Stimulated activated CD4-positive, alpha-beta T cell treated with anti-CD3 and anti-CD28 coated beads, Interleukin-15, amount 100 ng/mL, for 1 hour (primary cell): ENCODE results near the gene NUB1.

Source experiments
- DNase-seq, 2 donors: peaks; one replicate each; pipeline ENCODE4 v3.0.0-alpha.2; 2020; ENCODE audit warnings: low read depth in 1 of 2, low spot score in 1 of 2

Gene NUB1

DNA sequence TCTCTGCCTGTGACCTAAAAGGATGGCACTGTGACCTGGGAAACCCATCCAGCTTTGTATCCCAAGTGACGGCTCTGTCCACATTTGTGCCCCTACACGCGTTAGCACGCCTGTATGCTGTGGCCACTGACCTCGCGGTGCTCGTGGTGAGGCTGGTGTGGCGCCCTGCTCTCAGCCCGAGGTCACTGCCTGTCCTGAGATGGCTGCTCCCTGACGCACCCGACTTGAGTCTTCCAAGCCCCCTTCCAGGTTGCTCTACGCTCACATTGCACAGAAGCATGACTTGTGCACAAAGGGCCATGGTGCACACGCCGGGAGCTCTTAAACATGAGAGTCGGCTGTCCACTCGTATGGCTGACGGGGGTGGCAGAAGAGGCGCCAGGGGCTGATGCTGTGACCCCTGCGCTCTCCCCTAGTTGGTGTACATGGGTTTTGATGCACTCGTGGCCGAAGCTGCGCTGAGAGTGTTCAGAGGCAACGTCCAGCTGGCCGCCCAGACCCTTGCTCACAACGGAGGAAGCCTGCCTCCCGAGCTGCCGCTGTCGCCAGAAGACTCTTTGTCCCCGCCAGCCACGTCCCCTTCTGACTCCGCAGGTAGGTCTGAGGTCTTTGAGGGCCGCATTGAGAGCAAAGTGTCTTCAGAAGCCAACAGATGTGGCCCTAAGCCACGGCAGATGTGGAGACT, 34.7 kb downstream of the NUB1 start:
- no peak for DNase-seq

GRCh38 chr7:151377406-151377805, 35.8 kb downstream of the NUB1 start:
- no peak for DNase-seq

DNA sequence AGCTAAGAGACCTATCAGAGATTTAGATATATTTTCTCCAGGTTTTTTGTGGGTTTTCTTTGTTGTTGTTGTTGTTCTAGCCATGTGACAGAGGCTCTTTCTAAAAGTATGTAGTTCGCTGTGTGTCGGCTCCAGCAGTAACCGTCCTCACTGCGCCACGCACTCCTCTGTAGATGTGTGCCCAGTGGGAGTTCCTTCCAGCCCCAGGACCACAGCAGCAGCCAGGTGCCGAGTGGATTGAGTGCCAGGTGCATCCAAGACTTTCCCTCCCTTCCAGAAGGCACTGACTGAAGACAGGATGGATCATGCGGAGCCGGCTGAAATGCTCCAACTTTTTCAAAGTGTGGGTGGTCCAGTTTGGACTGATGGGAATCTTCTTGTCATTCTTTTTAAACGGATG, 36.4 kb downstream of the NUB1 start:
- DNase-seq, result no peak

DNA sequence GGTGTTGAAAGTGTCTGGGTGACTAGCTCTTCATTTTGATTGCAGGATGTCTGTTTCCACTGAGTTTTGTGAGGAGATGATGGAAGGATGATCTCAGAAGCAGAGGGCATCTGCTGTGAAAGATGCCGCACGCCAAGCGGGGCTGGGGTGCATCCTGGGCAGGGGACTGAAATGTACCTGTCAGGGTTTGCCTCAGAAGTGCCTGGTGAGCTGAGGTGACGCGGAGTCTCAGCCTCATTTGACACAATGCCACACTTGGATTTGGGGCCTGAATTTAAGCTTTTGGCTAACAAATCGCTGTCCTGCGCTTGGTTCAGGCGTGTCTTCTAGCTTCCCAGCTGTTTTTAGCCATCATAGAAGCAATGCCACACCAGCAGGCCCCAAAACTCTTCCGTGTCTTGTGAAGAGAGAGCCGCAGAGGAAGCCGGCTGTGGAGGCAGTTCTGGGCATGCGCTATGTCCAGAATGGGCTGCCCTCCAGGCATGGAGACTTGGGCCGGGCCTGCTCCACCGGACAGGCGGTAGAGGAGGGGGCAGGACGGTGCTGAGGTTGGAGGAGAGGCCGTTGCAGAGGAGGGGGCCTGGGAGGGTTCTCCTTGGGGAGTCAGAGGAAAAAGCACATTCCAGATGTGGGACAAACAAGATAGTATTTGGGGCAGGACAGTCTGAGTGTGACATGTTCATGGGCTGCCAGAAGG, 37.0 kb downstream of the NUB1 start:
- DNase-seq, result no peak

- DNase-seq, result no peak
Measured at GRCh38 chr7:151379193-151379520, 37.5 kb downstream of the NUB1 start.

GRCh38 chr7:151379534-151380198, 38.1 kb downstream of the NUB1 start:
- no peak for DNase-seq

DNA sequence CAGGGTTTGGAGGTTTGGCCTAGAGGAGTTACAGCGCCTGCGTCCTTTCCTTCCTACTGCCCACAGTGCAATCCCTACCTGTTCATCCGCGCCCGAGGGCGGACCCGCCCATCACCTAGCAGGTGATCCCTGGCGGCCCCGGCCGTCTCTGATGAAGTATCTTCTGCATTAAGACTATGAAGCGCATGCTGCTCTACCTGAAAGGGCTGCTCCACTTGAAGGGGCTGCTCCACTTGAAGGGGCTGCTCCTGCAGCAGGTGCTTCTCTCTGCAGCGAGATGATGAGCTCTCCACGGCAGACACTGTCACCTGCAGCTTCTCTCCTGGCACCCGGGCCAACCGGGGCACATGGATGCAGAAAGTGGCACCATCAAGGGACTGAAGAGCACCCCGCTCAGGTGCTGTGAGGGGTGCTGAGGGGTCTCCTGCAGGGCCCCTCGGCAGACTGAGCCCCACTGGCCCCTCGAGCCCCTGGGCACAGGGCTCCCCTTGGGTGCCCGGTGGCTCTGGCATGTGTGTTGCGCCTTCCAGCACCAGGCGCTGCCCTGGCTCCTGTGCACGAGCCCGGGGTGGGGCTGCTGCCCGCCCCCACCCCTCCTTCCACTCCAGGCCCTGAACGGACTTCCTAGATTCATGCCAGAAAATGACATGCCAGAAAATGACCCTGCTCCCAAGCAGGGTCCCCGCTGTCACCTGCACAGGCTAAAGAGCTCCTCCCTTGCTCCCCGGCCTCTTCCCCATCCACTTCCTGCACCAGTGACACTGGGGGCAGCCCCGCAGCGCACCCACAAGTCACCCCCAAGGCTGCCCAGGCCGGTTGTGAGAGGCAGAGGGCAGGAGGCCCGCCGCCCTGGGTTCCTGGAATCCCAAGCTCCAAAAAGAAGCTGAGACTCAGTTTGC, 38.8 kb downstream of the NUB1 start:
- DNase-seq, result no peak

DNA sequence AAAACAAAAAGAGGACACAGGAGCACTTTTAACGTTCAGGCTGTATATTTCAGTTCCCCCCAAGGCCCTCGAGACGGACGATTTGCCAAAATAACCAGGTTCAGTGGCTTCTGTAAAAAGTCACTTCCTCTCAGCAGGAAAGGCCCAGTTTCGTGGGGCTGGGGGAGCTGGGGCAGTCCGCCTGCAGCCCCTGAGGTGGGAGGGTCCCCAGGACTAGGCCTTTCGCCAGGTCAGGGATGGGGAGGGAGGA, 39.4 kb downstream of the NUB1 start:
- DNase-seq, result no peak

DNA sequence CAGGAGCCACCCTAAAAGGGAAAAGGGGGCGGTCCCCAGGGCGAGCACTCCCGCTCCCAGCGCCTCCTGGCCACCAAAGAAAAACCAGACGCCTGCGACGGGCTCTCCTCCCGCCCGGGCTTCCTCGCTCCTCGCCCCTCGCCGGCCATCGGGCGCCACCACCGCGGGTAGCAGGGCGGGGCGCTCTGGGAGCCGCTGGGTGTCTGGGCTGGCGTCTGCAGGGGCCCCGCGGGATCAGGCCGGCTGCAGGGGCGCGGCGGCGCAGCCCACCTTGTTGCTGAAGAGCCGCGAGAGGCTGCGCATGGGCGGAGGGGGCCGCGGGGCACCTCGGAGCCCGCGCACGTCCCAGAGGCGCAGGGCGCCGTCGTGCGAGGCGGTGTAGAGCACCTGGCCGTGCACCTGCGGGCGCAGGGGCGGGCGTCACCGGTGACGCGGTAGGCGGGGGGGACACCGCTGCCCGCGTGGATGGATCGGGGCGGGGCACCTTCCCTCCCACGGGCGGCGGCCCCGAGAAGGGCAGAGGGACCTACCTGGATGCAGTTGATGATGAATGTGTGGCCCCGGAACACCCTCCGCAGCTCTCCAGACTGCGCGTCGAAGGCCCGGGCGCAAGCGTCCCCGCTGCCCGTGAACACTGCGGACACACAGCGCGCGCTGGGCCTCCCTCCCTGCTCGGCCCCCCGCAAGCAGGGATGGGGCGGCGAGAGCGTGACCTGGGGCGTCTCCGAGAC, 39.9 kb downstream of the NUB1 start:
- peak in 1 of 2 donors; percentile 10 for DNase-seq

DNA sequence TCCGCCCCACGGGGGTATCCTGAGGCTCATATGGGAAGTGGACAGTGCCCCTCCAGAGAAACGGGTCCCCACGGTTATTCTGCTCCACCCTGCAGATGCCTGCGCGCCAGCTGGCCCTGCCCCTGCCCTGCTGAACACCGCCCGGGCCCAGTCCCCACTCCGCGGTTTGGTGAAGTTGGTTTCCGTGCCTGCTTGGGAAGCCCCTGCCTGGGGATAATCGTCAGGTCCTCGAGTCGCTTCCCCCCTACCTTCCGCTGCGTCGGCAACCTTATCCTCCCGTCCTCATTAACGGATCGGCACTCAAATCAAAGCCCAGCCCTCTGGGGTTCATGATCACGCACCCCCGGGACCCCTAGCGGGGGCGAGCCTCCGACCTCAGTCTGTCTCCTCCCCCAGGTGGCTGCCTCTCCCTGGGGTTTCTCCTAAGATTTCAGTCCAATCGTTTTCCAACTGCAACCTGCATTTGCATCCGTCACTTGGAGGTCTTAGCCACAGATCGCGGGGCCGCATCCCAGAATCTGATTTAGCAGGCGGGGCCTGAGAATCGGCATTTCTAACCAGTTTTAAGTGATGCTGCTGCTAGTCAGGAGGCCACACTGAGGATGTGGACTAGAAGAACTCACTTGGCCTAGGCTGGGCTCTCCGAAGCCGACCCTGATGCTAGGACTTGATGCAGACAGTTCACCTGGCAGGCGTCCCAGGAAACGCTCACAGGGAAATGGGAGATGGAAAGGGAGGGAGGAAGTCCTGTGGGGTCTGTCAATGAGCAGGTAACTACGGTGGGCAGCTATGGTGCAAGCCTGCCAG, 40.7 kb downstream of the NUB1 start:
- DNase-seq, result no peak

DNA sequence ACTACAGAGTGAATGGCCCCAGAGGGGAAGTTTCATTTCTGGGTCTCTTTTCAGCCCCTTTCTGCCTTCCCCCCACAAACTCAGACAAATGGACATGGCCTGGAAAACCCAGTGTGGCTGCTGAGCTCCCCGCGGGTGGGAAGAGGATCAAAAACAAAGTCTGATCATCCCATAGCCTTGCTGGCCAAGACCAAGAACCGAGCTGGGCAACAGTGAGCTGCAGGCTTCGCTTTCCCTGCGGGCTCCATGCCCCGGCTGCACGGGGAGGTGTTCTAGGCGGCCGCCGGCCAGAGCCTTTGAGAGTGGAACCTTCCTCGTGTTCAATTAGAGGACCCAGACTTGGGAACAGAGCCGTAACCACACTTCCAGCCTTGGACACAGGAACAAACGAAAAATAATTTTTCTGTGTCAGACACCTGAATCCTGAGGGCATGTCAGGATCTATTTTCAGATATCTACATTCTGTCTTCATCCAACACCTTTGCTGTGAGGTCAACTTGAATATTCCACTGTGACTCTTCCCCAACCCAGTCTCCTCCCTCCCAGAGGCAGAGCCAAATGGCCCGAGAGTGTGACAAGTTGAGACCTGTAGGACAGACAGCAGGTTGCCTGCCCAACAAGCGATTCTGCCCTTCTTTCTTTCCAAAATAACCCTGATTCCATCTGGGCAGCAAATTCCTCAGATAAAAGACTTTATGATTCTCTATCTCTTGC, 42.2 kb downstream of the NUB1 start:
- DNase-seq, result no peak

- DNase-seq, result no peak
Measured at GRCh38 chr7:151384352-151384697, 42.7 kb downstream of the NUB1 start.

GRCh38 chr7:151384776-151385625, 43.4 kb downstream of the NUB1 start:
- no peak for DNase-seq

GRCh38 chr7:151385626-151386300, 44.2 kb downstream of the NUB1 start:
- DNase-seq, result no peak

- DNase-seq, result no peak
Measured at GRCh38 chr7:151386301-151387160, 44.9 kb downstream of the NUB1 start.

GRCh38 chr7:151387161-151388006, 45.8 kb downstream of the NUB1 start:
- DNase-seq, result no peak

DNA sequence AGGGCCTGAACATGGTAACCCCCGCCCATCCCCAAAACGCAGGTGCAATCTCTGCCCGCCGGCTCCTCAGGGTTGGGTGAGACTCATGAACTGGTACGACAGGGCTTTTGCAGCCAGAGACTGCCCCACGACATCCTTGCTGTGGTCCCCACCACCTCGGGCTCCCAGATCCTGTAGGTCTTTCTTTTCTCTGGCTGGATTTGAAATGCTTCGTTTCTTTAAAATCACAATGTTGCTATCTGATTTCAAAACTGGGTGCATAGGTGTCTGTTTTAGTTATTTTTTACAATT, 46.3 kb downstream of the NUB1 start:
- DNase-seq, result no peak
